Measurements from ENCODE around the gene PGBD1. TPM values are rescaled to one million over a fixed set of nuclear protein-coding genes. Genes with fewer than 3 reads are reported as not detected.

The PGBD1 gene
- total and polyA plus RNA-seq, 2 of the 8 experiments (the other 6 are each of a cell fraction or from before 2014, with no cell fraction given): 2.5 to 9.2 TPM

DNA sequence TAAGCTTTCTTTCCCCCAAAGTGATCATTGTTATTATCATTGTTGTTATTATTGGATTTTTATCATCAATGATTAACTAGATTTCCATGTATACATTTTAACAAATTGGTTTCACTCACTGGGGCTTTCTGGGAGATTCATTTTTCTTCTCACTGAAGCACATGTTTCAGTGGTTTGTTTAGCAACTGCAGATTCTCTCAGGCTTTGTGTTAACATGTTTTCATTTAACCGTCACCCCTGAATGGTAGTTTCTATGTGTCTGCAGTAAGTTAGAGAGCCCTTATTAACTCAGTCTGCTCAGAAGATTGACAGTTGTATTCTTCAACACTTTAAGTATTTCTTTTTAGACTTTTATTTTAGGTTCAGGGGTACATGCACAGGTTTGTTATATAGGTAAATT lies 41.7 kb upstream of the PGBD1 start (continued):
- TF ChIP-seq, protein P1, sequence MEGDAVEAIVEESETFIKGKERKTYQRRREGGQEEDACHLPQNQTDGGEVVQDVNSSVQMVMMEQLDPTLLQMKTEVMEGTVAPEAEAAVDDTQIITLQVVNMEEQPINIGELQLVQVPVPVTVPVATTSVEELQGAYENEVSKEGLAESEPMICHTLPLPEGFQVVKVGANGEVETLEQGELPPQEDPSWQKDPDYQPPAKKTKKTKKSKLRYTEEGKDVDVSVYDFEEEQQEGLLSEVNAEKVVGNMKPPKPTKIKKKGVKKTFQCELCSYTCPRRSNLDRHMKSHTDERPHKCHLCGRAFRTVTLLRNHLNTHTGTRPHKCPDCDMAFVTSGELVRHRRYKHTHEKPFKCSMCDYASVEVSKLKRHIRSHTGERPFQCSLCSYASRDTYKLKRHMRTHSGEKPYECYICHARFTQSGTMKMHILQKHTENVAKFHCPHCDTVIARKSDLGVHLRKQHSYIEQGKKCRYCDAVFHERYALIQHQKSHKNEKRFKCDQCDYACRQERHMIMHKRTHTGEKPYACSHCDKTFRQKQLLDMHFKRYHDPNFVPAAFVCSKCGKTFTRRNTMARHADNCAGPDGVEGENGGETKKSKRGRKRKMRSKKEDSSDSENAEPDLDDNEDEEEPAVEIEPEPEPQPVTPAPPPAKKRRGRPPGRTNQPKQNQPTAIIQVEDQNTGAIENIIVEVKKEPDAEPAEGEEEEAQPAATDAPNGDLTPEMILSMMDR (IDR thresholded peaks at IDR 0.05; ENCODE audit: control extremely low read depth in 1 of 3, insufficient read depth in 1 of 3, low read depth in 1 of 3, low read length in 3 of 3): no peak

All from H1 (cell line).